ENCODE measurements around the gene RAB15. TPM values are rescaled to one million over a fixed set of nuclear protein-coding genes. Genes with fewer than 3 reads are reported as not detected.

The RAB15 gene
- total RNA-seq, 1 experiment from 2014 or later, result 3.3 TPM

GRCh38 chr14:64938972-64939816 is 32.9 kb downstream of the RAB15 start:
- Histone ChIP-seq H4K20me1 (ENCODE audit: insufficient read depth) (no peaks in the 10 kb centered on the region), H3K9ac (ENCODE audit: low read length) (no peak overlapping the region), H3K27ac (ENCODE audit: low read depth, low read length) (no peak overlapping the region), H3K36me3 (ENCODE audit: control insufficient read depth in 1 of 2, insufficient read depth in 2 of 2, low read length in 2 of 2) (peaks cover 0 to 2% of the 10 kb centered on the region in 2 experiments; a peak in 1 of 4 replicates), H3K4me2 (ENCODE audit: low read length) (no peak overlapping the region), H3K27me3 (ENCODE audit: insufficient read depth, low read length) (no peaks in the 10 kb centered on the region), H3K9me3 (ENCODE audit: control insufficient read depth in 1 of 2, insufficient read depth in 1 of 2, low read depth in 1 of 2, low read length in 2 of 2) (no peaks in the 10 kb centered on the region), H3K9me2 (ENCODE audit: insufficient read depth) (no peaks in the 10 kb centered on the region), H3K79me2 (ENCODE audit: insufficient read depth, low read length) (no peaks in the 10 kb centered on the region; the same call in 1 of the 2 replicates), H2AFZ (ENCODE audit: low read depth, low read length, poor library complexity, severe bottlenecking) (no peak overlapping the region), H3K4me3 (replicated peaks in 1 of 2; ENCODE audit: low read depth in 1 of 2, low read length in 2 of 2) (no peak overlapping the region), H3K4me1 (ENCODE audit: control insufficient read depth in 1 of 2, insufficient read depth in 2 of 2, low read length in 2 of 2) (no peaks in the 10 kb centered on the region)
- POLR2A ChIA-PET, result no interaction called here
- ATAC-seq (no peak), DNase-seq (ENCODE audit: low read depth, low spot score) (no peak)
- BruUV-seq (replicated peaks), result no TSS peak
- intact Hi-C loops (cut with micrococcal nuclease), result no loop called here
- TF ChIP-seq SRF (IDR thresholded peaks at IDR 0.05; ENCODE audit: low read depth), result no peak
- TF ChIP-seq SIN3A (IDR thresholded peaks at IDR 0.05; ENCODE audit: low read depth), result no peak
- no peak for TF ChIP-seq ATF3 (IDR thresholded peaks at IDR 0.05)
- RAD21 ChIA-PET (ENCODE audit: low non-redundant PET in 1 of 2, low total read pairs in 2 of 2, uncharacterized antibody in 2 of 2, unreplicated experiment in 2 of 2), result interaction anchor here in 1 of 2 experiments (0.5 kb wide), 1 partner anchor 270 kb away, joined by 3 read pairs; no protein-coding TSS in a partner anchor
- CTCF ChIA-PET, result no interaction called here

GRCh38 chr14:64937821-64938193 is 34.3 kb downstream of the RAB15 start:
- no peaks in the 10 kb centered on the region for H3K4me1 ChIP-seq (ENCODE audit: control insufficient read depth in 1 of 2, insufficient read depth in 2 of 2, low read length in 2 of 2)
- ATAC-seq, result peak; percentile 72
- POLR2A ChIA-PET, result no interaction called here

More at GRCh38 chr14:64937821-64938193, 34.3 kb downstream of the RAB15 start:
- H3K27me3 ChIP-seq (ENCODE audit: insufficient read depth, low read length), result no peaks in the 10 kb centered on the region
- no peak for DNase-seq (ENCODE audit: low read depth, low spot score)
- H3K36me3 ChIP-seq (ENCODE audit: control insufficient read depth in 1 of 2, insufficient read depth in 2 of 2, low read length in 2 of 2), result peaks cover 9% of the 10 kb centered on the region in 2 experiments; a peak in 2 of 4 replicates
- no peak overlapping the region for H3K27ac ChIP-seq (ENCODE audit: low read depth, low read length)
- no peak for TF ChIP-seq FOSL1 (IDR thresholded peaks at IDR 0.05; ENCODE audit: low read depth)
- TF ChIP-seq REST (IDR thresholded peaks at IDR 0.05; ENCODE audit: low read depth), result no peak
- TF ChIP-seq, protein P1, sequence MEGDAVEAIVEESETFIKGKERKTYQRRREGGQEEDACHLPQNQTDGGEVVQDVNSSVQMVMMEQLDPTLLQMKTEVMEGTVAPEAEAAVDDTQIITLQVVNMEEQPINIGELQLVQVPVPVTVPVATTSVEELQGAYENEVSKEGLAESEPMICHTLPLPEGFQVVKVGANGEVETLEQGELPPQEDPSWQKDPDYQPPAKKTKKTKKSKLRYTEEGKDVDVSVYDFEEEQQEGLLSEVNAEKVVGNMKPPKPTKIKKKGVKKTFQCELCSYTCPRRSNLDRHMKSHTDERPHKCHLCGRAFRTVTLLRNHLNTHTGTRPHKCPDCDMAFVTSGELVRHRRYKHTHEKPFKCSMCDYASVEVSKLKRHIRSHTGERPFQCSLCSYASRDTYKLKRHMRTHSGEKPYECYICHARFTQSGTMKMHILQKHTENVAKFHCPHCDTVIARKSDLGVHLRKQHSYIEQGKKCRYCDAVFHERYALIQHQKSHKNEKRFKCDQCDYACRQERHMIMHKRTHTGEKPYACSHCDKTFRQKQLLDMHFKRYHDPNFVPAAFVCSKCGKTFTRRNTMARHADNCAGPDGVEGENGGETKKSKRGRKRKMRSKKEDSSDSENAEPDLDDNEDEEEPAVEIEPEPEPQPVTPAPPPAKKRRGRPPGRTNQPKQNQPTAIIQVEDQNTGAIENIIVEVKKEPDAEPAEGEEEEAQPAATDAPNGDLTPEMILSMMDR (IDR thresholded peaks at IDR 0.05 in 2 of 3, conservative IDR thresholded peaks at IDR 0.05 in 1 of 3; ENCODE audit: borderline replicate concordance in 1 of 3, insufficient read depth in 1 of 3, low read depth in 2 of 3, low read length in 2 of 3), result peak; percentile 18 to 52 (median 30); a peak in 3 of 6 replicates
- no peak for TF ChIP-seq EGR1 (IDR thresholded peaks at IDR 0.05; ENCODE audit: low read depth)
- TF ChIP-seq, protein P2, sequence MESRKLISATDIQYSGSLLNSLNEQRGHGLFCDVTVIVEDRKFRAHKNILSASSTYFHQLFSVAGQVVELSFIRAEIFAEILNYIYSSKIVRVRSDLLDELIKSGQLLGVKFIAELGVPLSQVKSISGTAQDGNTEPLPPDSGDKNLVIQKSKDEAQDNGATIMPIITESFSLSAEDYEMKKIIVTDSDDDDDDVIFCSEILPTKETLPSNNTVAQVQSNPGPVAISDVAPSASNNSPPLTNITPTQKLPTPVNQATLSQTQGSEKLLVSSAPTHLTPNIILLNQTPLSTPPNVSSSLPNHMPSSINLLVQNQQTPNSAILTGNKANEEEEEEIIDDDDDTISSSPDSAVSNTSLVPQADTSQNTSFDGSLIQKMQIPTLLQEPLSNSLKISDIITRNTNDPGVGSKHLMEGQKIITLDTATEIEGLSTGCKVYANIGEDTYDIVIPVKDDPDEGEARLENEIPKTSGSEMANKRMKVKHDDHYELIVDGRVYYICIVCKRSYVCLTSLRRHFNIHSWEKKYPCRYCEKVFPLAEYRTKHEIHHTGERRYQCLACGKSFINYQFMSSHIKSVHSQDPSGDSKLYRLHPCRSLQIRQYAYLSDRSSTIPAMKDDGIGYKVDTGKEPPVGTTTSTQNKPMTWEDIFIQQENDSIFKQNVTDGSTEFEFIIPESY (IDR thresholded peaks at IDR 0.05; ENCODE audit: extremely low read depth, insufficient replicate concordance, low read length), result no peak
- no peak for TF ChIP-seq JUND (IDR thresholded peaks at IDR 0.05)
- peak; percentile 46; the same call in 1 of the 2 replicates for TF ChIP-seq RAD21 (IDR thresholded peaks at IDR 0.05; ENCODE audit: low read depth)
- no peak for TF ChIP-seq EZH2phosphoT487 (IDR thresholded peaks at IDR 0.05; ENCODE audit: borderline replicate concordance)
- intact Hi-C loops (cut with micrococcal nuclease), result no loop called here
- no peaks in the 10 kb centered on the region for H3K9me3 ChIP-seq (ENCODE audit: control insufficient read depth in 1 of 2, insufficient read depth in 1 of 2, low read depth in 1 of 2, low read length in 2 of 2)
- no peaks in the 10 kb centered on the region; the same call in 1 of the 2 replicates for H3K79me2 ChIP-seq (ENCODE audit: insufficient read depth, low read length)
- CTCF ChIA-PET, result no interaction called here
- BruUV-seq (replicated peaks), result no TSS peak
- no peak overlapping the region for H3K9ac ChIP-seq (ENCODE audit: low read length)
- no peaks in the 10 kb centered on the region for H3K9me2 ChIP-seq (ENCODE audit: insufficient read depth)
- H3K4me2 ChIP-seq (ENCODE audit: low read length), result no peak overlapping the region
- H3K4me3 ChIP-seq (replicated peaks in 1 of 2; ENCODE audit: low read depth in 1 of 2, low read length in 2 of 2), result no peak overlapping the region
- no peak overlapping the region for H2AFZ ChIP-seq (ENCODE audit: low read depth, low read length, poor library complexity, severe bottlenecking)
- RAD21 ChIA-PET (ENCODE audit: low non-redundant PET in 1 of 2, low total read pairs in 2 of 2, uncharacterized antibody in 2 of 2, unreplicated experiment in 2 of 2), result no interaction called here
- H4K20me1 ChIP-seq (ENCODE audit: insufficient read depth), result no peaks in the 10 kb centered on the region
